Measurements from ENCODE around the gene SORCS2.

GRCh38 chr4:7689773-7690693 is 497.7 kb downstream of the SORCS2 start:
- no peak for TF ChIP-seq CTCF (IDR thresholded peaks at IDR 0.05)
- no peak for TF ChIP-seq TAF1 (IDR thresholded peaks at IDR 0.05; ENCODE audit: borderline replicate concordance, low read depth, low read length)
- TF ChIP-seq EP300 (IDR thresholded peaks at IDR 0.05; ENCODE audit: borderline replicate concordance in 1 of 2, low read depth in 1 of 2, low read length in 1 of 2), result no peak
- no peak for TF ChIP-seq FOXJ3 (CRISPR knock-in tag; IDR thresholded peaks at IDR 0.05)
- no peak for TF ChIP-seq RAD21 (IDR thresholded peaks at IDR 0.05; ENCODE audit: low read length)
- TF ChIP-seq REST (IDR thresholded peaks at IDR 0.05; ENCODE audit: low read depth, low read length), result no peak
- TF ChIP-seq JUND (IDR thresholded peaks at IDR 0.05), result no peak
- TF ChIP-seq FOSL2 (IDR thresholded peaks at IDR 0.05; ENCODE audit: borderline replicate concordance, low read depth), result no peak
- no peak for TF ChIP-seq SMC3 (IDR thresholded peaks at IDR 0.05; ENCODE audit: low read depth, low read length)
- no peak for TF ChIP-seq GATA2 (CRISPR knock-in tag; IDR thresholded peaks at IDR 0.05)
- TF ChIP-seq ZBTB33 (IDR thresholded peaks at IDR 0.05; ENCODE audit: borderline replicate concordance, low read depth), result no peak
- no peak for TF ChIP-seq ELF1 (IDR thresholded peaks at IDR 0.05)
- TF ChIP-seq GABPA (IDR thresholded peaks at IDR 0.05; ENCODE audit: low read depth), result no peak

All from SK-N-SH (cell line).